ENCODE measurements around the gene TSPAN5.

TSPAN5 gene

GRCh38 chr4:98614662-98615061 is 43.7 kb downstream of the TSPAN5 start:
- FAIRE-seq: no peak

DNA sequence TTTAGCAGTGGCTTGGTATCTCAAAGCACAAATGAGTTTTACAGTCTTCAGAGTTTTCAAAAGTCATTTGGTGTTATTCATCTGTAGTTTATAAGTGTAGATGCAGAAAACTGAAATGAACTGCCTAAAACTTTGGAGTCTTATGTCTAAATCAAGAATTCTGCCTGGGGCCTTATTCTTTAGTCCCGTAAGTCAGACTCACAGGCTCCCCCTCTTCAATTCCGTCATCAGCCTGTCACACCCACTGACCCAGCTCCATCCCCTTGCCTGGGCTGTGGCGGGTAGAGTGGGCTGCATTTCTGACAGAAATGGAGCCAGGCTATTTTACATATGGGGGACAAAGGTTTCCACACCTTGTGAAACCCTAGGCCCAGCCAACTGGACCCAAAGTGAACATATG is 44.3 kb downstream of the TSPAN5 start:
- FAIRE-seq: no peak

- no peak for FAIRE-seq
Observed at GRCh38 chr4:98613453-98614075, 44.8 kb downstream of the TSPAN5 start.

DNA sequence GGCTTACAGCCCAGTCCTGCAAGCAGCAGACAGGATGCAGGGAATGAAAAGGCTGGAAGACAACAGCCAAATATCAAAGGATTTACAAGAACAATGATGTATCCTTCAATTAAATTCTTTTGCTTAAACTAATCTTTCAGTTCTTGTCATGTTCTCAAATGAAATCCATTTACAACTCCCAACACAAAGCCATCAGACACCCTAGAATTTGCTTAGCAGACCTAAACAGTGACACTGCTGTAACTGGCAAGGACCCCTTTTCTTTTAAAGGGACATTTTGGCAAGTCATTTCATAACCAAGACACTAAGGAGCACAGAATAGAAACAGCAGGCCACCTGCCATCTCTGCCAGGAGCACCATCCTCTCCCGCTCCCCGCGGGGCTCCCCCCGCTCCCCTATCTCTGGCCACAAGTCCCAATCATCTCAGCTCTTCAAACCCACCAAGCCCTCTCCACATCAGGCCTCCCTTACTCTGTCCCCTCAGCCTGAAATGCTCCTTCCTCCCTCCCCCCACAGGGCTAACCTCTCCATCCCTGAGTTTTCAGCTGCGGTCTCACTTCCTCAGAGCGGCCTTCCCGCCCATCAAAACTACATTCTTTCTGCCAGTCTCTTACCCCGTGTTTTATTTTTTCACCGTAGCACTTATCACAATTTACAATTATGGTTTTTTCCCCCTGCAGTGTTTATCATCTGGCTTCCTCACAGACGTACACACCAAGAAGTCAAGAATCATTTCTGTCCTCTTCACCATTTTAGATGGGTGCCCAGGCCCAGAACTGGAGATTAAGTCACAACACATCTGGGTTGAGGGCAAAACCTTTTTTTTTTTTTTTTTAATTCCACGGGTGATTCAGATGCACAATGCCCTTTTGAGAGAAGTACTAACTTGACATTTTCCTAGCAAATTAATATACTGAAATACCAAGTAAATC is 45.8 kb downstream of the TSPAN5 start:
- FAIRE-seq: no peak

- FAIRE-seq: no peak
Observed at GRCh38 chr4:98611677-98612317, 46.6 kb downstream of the TSPAN5 start.

DNA sequence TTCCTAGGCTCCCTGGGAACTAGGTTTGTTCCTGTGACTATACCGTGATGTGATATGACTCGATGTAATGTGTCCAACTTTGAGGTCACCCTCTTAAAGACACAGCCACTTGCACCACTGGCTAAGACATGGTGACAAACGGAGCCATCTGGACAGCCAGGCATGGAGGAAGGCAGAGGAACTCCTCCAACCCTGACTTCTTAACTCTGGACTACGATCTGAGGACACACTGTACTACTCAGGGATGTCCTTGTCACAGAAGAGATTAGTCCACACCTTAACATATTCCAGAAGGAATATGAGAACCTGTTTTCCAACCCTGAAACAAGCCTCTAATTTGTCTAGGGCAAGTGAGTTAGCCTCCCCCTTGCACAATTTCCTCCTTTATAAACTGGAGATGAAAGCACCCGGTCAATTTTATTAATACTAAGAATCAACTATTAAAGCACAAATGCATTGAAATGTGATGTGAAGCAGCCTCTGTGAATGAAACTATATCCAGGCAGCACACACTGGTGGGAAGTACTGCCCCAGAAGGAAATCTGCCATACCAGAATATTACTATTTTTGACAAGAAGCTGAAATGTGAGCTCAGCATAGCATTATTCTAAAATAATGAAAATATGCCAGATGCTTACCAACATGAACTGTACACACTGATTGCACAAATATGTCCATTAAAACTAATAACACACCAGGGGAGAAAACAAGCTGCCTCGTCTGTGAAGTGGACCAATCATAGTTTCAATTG is 47.3 kb downstream of the TSPAN5 start:
- no peak for FAIRE-seq

- FAIRE-seq: no peak
Observed at GRCh38 chr4:98610431-98610830, 48.0 kb downstream of the TSPAN5 start.

- no peak for FAIRE-seq
Observed at GRCh38 chr4:98609934-98610333, 48.5 kb downstream of the TSPAN5 start.

DNA sequence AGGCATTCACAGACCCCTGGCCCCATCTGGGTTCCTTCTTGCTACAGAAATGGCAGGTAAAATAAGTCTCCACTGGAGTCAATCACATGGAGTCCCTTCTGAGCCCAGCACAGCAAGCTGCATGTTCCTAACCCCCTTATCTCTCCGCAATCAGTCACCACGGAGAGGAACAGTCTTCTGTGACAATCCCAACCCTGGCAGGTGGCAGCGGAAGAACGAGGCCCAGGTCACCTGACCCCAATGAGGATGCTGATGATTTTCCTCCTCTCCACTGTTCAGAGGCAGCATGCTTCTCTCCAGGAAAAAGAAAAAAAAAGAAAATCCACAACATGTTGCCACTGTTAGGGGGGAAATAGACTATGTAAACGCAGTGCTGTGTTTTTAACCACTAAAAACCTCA is 50.1 kb downstream of the TSPAN5 start:
- FAIRE-seq: no peak

GRCh38 chr4:98606894-98607293 is 51.5 kb downstream of the TSPAN5 start:
- FAIRE-seq: no peak

DNA sequence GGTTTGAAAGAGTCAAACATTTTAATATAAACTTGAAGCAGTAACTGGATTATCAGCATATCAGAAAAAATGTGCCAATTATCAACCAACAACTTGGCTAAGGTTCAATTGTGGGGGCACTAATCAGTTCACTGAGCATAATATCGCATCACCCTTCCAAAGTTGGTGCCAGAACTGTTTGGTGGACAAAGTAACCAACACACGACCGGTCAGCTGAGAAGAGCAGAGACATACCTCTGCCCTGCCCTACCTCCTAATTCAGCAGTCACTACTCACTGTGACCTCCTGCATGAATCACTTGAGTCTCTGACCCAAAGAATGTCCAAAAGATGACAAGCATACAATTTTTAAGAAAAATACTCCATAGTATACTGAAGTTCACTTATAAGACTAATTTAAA is 53.2 kb downstream of the TSPAN5 start:
- no peak for FAIRE-seq

DNA sequence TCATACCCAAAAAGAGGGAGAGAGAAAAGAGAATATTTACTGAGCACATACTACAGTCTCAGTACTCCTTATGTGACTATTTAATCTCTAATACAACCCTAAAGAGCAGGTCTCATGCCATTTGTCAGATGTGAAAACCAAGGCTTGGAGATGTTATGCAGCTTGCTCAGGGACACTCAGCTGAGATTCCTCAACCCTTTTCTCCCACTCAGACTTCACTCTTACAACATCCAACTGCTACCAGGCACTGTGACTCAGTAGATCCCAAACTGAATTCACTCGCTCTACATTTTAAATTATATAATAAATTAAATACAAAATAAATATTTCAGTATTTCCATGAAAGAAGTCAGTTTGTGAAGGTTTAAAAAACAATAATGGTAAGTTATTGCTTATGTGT is 53.7 kb downstream of the TSPAN5 start:
- no peak for FAIRE-seq

GRCh38 chr4:98603683-98604521 is 54.5 kb downstream of the TSPAN5 start:
- no peak for FAIRE-seq

DNA sequence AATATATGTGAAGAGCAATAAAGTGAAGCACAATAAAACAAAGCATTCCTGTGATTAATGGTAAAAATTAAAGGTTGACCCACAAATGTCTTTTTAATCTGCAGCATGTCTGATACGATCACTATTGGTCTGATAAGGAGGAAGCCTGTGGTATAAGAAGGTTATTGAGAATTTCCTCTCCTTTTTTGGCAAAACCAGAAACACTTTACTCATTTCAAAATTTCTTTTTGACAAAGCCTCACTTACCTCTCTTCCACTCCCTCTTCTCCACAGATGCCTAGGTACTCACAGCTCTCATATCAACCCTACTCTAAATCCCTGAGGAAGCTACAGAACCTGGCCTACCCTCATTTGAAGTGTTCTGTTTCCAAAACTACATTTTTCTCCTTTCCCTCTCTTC is 56.1 kb downstream of the TSPAN5 start:
- FAIRE-seq: no peak

GRCh38 chr4:98601708-98602107 is 56.7 kb downstream of the TSPAN5 start:
- no peak for FAIRE-seq

- FAIRE-seq: no peak
Observed at GRCh38 chr4:98599617-98600205, 58.7 kb downstream of the TSPAN5 start.

DNA sequence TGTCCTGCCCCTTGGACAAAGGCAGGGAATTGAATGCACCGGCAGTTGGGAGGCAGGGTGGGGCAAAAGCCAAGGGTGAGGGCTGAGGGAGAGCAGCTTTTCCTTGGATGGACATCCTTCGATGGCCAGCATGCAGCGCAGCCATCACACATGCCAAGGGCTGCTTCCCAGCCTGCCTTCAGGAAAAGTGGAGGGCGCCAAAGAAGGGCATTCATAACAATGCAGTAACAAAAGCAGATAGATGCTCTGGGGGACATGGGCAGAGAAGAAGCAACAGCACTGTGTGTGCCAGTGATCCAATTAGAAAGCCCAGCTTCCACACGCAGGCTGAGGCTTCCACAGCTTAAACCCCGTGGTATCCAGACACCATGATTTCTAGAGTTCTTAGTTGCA is 71.5 kb downstream of the TSPAN5 start:
- no peak for FAIRE-seq

DNA sequence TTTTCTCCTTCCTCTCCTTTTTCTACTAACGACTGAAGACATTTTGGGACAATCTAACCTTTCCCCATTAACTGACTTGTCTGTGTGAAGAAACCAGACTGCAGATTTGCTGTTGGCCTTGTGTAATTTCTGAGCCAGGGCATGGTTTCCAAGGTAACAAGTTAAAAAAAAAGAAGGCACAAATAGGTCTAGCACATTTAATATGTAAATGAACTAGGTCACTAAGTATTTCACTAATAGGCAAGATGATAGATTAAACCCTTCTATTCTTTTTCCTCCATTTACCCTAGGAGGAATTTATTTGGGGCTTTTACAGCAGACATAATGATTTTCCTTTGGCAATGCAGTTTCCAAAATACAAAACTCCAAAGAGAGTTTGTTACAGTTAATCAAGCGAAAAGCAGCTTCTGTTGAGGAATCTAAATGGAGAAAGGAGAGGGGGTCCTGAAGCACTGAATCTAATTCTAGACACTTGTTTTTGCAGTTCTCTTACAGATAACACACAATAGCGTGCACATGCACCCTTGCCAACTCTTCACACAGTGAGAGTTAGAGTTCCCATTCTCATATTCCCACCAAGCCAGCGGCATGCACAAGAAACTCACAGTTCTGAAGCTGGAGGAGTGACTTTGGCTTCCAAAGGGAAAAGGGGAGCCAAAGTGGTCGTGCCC is 72.0 kb downstream of the TSPAN5 start:
- no peak for FAIRE-seq

DNA sequence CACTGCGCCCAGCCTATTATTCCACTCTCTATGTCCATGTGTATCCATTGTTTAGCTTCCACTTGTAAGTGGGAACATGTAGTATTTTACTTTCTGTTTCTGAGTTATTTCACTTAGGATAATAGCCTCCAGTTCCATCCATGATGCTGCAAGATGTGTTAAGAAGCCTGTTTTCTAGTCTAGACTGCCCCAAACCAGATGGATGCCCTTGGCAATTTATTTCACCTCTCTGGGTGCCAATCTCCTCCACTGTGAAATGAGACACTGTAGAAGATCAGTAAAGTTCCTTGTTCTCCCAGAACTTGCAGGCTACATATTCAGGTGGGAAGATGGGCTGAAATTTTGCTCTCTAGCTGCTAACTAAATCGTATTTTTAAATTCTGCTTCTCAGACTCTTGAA is 72.8 kb downstream of the TSPAN5 start:
- FAIRE-seq: no peak

- FAIRE-seq: no peak
Observed at GRCh38 chr4:98584265-98584664, 74.1 kb downstream of the TSPAN5 start.

DNA sequence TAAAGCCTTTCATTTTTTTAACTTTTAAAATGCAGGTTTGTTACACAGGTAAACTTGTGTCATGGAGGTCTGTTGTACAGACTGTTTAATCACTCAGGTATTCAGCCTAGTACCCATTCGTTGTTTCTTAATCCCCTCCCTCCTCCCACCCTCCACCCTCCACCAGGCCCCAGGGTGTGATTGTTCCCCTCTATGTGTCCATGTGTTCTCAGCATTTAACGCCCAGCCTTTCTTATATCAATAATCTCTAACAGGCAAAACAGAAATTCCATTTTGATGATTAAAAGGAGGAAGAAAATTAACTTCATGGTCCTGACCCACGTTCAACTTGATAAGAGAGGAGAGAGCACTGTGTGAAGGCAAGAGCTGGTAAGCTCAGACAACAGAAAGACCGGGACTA is 75.1 kb downstream of the TSPAN5 start:
- no peak for FAIRE-seq
